ENCODE results near the gene HNMT. TPM values are rescaled to one million over a fixed set of nuclear protein-coding genes. Genes with fewer than 3 reads are reported as not detected.

Gene HNMT
- total RNA-seq, 2 donors from 2014 or later, result 37.2 to 52.1 TPM

- Histone ChIP-seq H3K36me3 (replicated peaks in 1 of 2; ENCODE audit: insufficient read depth in 1 of 2, low read depth in 2 of 2) (no peaks in the 10 kb centered on the region), H3K4me1 (no peaks in the 10 kb centered on the region), H3K27me3 (no peaks in the 10 kb centered on the region), H3K4me3 (no peak overlapping the region), H3K9me3 (no peaks in the 10 kb centered on the region), H3K27ac (no peak overlapping the region)
- ATAC-seq, result no peak
- TF ChIP-seq POLR2A (IDR thresholded peaks at IDR 0.05) (no peak), CTCF (IDR thresholded peaks at IDR 0.05) (no peak)
- intact Hi-C loops (cut with DNase I), result no loop called here
- no peak for DNase-seq
- whole genome bisulfite sequencing, 2 donors, result 90 to 91% methylated on average over 4 of the region's 4 CpGs
Observed at GRCh38 chr2:137927846-137928245, 36.4 kb upstream of the HNMT start.

GRCh38 chr2:137928547-137929518, 35.4 kb upstream of the HNMT start:
- Histone ChIP-seq H3K36me3 (replicated peaks in 1 of 2; ENCODE audit: insufficient read depth in 1 of 2, low read depth in 2 of 2) (no peaks in the 10 kb centered on the region), H3K9me3 (no peaks in the 10 kb centered on the region), H3K27me3 (no peaks in the 10 kb centered on the region), H3K4me3 (no peak overlapping the region), H3K4me1 (no peaks in the 10 kb centered on the region), H3K27ac (peak overlapping the region in 1 of 4 donors; percentile 45)
- ATAC-seq (no peak), DNase-seq (no peak)
- WGBS, 2 donors, result 63 to 65% methylated on average over 4 of the region's 4 CpGs
- no peak for TF ChIP-seq POLR2A (IDR thresholded peaks at IDR 0.05)
- TF ChIP-seq CTCF (IDR thresholded peaks at IDR 0.05), result no peak
- intact Hi-C loops (cut with DNase I), result no loop called here

- Histone ChIP-seq H3K27ac (peak overlapping the region in 1 of 4 donors; percentile 45), H3K27me3 (no peaks in the 10 kb centered on the region), H3K4me3 (no peak overlapping the region), H3K9me3 (no peaks in the 10 kb centered on the region), H3K36me3 (replicated peaks in 1 of 2; ENCODE audit: insufficient read depth in 1 of 2, low read depth in 2 of 2) (no peaks in the 10 kb centered on the region), H3K4me1 (no peaks in the 10 kb centered on the region)
- TF ChIP-seq POLR2A (IDR thresholded peaks at IDR 0.05) (no peak), CTCF (IDR thresholded peaks at IDR 0.05) (no peak)
- WGBS, 2 donors, result 53 to 91% methylated on average over 2 of the region's 2 CpGs
- DNase-seq (no peak), ATAC-seq (no peak)
- intact Hi-C loops (cut with DNase I), result no loop called here
Observed at GRCh38 chr2:137929519-137929916, 34.8 kb upstream of the HNMT start.

GRCh38 chr2:137930146-137930545, 34.1 kb upstream of the HNMT start:
- Histone ChIP-seq H3K27me3 (no peaks in the 10 kb centered on the region), H3K9me3 (no peaks in the 10 kb centered on the region), H3K4me3 (no peak overlapping the region), H3K27ac (no peak overlapping the region), H3K36me3 (replicated peaks in 1 of 2; ENCODE audit: insufficient read depth in 1 of 2, low read depth in 2 of 2) (no peaks in the 10 kb centered on the region), H3K4me1 (no peaks in the 10 kb centered on the region)
- intact Hi-C loops (cut with DNase I), result no loop called here
- no peak for TF ChIP-seq POLR2A (IDR thresholded peaks at IDR 0.05)
- TF ChIP-seq CTCF (IDR thresholded peaks at IDR 0.05), result no peak
- WGBS, 2 donors, result 88 to 89% methylated on average over 3 of the region's 3 CpGs
- DNase-seq, result no peak
- ATAC-seq, result no peak
